TTC549 (cell line): Measurements from ENCODE around the gene SLC8A1.

Experiments
- FAIRE-seq: peaks from 2 replicates; lab custom pipeline; 2012; peaks lifted over from hg19 to GRCh38; lab: Jason Lieb, UNC

Gene SLC8A1

DNA sequence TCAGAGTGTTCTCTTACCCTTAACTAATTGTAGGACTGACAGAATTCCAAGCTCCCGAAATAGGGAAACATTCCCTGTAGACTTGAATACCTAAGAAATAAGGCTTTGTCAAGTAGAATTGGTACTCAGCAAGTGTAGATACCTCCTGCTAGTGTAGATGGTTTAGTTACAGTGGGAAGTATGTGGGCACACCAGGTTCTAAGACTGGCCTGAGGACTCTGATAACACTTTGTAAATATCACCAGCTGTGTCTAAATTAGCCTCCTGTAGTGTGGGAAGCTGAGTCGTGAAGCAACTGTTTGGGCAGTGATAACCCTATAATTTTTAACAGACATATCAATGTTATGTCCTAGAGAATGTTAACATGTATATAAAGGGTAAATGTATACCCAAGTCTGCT, 304.5 kb downstream of the SLC8A1 start:
- no peak for FAIRE-seq

DNA sequence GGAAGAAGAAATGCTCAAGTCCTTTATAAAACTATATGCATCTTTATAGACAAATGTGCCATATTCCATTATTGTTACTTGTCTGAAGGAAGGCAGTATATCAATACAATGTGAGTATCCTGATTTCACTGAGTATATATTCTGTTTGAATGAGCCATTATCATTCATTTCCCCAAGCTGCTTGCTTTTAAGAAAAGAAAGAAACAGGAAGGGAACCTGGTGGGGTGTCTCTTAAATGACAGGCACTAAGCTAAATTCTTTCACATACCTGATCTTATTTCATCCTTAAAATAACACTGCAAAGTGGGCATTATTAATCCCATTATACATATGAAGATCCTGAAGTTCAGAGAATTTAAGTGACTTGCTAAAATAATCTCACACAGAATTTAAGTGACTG, 307.9 kb downstream of the SLC8A1 start:
- FAIRE-seq: no peak

DNA sequence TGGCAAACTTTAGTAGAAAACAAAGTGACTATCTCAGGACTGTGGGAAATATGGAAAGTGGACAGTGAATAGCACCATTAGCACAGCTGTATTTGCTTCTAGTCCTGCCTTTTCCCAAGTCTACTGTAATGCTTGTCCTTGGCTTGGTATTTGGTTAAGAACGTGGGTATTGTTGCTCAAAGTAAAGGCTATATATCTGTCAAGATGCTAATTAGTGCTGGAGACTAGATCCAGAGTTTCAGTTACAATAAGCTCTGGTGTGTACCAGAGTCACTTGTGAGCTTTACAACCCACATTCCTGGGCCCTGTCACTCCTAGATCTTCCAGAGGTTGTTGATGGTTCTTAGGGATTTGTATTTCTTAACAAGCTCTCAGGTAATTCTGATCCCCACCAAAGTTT, 313.6 kb downstream of the SLC8A1 start:
- FAIRE-seq: no peak

DNA sequence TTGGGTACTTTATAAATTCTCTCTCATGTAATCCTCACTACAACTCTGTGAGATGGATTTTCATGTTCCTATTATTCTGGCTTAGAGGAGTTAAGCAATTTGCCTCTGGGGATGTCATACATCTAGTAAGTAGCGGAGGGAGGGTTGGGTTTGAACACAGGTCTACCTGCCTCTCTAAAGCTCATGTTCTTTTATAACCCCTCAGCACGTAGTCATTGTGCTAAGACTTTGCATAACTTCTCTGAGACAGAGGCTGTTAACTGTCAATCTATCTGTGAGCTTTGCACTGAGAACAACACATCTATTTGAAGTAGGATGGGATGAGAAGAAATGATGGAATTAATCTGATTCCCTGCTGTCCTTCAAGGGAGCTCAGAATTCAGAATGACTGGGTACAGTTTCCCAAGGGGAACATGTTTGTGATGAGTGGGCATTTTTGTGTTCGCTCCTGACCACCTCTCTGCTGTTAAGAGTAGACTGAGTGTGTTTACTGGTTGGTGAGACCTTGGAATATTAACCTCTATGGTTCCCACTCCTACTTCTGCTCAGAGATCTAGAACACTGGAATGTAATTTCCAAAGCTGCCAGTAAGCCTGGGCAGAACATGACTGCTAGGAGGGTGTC, 320.7 kb downstream of the SLC8A1 start:
- FAIRE-seq: no peak

DNA sequence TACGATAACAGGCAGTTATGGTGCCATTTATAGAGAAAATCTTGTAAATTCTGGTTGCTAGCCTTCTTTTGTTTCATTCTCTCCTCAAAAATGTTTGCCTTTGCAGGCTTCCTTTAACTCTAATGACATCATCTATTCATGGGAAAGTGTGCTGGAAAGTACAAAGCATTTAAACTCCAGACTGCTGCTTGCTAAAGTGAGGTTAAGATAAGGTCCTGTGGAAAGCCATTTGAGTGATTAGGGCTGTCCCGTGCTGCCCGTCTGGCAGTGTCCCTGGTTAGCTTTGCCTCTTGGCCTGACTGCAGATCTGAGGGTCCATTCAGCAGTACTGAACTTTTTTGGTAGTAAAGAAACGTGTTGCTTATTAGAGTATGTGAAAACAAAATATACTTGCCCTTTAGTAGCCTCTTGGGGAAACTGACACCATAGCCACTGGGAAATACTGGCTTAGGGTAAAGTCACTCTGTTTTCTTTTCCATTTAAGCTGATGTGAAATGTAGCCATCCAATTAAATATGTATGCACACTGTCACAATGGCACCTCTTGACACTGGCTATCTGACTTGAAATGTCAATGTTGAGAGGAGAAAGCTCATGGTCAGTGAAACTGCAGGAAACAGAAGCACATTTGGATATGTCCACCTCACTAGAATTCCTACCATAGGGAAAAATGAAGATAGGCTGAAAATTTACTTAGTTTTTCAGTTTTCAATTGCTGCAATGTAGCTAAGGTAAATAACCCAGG, 321.5 kb downstream of the SLC8A1 start:
- no peak for FAIRE-seq

DNA sequence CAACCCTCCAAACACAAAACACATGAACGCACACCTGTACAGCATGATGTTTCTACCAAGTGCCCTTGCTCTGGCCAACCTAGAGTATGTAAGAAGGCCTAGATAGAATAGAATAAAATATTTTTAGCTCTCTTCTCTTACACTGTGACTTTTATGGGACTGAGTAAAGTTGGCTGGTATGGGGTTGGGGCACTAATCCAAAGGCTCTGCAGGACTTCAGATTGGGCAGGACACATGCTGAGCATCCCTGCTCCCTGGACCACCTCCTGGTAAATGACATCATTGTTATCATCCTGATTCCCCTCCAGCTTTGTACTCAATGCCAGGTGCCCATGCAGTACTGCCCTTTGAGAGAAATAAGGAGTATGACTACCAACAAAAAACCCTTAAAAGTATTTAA, 322.2 kb downstream of the SLC8A1 start:
- FAIRE-seq: no peak

DNA sequence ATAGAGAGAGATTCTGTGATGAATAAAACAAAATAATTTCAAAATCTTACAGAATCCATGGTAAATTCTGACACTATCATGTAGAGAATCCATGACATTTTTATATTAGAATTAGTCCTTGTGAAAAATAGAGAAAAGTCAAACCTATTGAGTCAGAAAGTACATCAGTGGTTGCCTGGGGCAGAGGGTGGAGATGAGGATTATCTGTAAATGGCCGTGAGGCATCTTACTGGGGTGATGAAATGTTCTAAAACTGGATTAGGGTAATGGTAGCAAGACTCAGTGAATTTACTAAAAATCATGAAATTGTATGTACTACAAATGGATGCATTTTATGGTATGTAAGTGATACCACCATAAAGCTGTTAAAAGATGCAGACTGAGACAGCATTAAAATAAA, 323.1 kb downstream of the SLC8A1 start:
- FAIRE-seq: no peak

DNA sequence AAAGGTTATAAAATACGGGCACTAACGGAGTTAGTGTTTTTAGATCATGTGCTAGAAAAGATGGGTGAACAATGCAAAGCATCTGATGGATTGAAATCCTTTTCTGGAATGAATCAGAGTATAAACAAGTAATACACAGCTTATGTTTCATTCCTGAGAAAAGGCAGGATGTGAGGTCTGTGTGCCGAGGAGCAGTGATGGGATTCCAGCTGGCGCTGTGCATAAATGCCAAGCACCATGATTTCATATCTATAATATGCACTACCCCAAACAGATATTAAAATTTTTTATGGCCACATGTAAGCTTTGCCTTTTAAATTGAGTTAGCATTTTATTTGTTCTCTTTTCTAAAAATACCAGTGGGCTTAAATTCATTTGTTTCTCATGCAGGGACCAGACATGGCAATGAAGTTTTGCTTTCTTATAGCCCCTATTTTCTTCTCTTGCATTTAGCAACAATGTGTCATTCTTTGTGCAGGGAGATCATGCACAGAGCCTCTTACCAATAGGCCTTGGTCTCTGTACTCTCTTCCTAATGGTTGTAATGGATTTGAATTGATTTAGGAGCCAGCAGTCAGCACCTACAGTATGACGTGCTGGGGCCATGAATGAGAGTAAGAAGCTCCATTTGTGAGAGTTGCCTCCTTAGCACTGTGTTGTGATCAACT, 323.9 kb downstream of the SLC8A1 start:
- FAIRE-seq: no peak

DNA sequence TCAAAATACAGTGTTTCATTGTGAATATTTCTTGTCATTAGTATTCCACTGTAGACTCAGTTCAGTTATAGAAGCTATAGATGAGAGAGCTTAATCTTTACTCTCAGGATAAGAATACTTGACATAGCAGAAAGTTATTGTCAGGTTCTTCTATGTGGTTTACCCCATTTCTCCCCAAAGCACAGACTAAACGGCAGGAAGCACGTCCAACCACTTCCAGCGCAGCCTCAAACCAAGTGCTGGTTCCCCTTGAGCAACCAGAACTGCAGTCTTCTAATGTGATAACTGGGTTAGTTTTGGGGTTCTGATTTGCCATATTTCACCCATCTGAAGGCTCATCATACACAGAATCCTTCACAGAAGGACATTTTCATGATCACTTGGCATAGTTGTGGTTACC, 324.7 kb downstream of the SLC8A1 start:
- no peak for FAIRE-seq

DNA sequence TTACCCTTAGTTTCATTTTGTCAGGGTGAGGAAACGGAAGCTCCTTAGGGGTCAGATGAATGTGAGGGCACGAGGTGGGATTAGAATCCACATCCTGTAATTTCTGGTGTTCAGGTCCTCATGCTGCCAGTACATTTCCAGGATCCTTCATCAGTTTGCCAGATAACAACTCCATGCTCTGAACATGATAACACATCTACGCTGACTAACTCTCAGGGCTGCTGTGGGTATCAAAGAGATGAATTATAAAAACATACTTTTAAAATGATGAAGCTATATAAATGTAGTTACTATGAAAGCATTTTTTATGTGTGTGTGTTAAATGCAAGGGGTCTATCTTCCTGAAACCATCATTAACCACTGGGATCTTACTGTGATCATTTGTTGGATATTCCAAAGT, 325.9 kb downstream of the SLC8A1 start:
- FAIRE-seq: no peak

DNA sequence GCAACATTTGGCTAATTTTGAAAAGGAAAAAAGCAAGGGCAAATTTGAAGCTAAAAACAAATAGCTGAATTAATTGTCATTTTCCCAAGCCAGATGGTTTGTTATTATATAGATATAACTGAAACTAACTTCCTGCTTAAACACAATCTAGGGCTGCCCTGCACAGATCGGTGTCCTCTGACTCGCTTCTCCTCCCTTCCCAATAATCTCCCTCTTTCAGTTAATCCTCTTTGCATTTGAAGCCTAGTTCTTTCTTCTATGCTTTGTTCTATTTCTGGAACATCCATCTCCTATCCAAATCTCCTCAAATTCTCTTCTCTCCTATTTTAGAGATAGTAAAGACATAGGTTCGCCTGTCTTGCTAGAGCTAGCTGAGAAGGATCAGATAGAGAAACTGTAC, 328.1 kb downstream of the SLC8A1 start:
- FAIRE-seq: no peak

DNA sequence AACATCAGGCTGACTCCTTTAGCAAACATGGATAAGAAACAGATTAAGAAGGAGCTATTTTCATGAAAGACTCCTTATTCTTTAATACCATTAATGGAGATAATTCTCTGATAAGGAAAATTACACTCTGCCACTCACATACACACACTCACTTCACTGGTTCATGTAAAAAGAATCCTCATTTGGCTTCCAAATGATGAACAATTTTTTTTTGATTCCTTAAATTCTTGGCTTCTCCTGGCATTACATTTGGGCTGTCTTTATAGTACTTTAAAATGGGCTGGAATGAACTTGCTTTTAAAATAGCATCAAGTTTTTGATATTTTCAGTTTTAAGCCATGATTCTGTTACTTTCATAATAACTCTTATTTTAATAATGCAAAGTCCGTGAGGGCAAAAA, 328.6 kb downstream of the SLC8A1 start:
- no peak for FAIRE-seq

DNA sequence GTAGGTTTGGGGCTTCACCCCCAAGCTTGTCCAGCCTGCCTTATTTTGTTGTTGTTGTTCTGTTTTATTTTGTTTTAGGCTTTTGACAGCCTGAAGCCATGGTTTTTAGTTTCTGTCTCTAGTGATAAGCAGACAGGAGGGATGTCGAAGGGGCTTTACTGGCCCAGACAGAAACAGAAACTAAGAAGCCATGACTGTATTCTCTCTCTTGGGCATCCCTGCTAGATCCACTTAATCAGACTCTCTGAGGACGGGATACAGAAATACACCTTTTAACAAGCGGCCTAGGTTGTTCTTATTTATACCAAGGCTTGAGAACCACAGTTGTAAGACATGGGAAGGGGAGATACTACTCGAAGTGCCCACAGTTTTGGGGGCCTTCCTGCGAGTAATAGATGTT, 330.9 kb downstream of the SLC8A1 start:
- no peak for FAIRE-seq

DNA sequence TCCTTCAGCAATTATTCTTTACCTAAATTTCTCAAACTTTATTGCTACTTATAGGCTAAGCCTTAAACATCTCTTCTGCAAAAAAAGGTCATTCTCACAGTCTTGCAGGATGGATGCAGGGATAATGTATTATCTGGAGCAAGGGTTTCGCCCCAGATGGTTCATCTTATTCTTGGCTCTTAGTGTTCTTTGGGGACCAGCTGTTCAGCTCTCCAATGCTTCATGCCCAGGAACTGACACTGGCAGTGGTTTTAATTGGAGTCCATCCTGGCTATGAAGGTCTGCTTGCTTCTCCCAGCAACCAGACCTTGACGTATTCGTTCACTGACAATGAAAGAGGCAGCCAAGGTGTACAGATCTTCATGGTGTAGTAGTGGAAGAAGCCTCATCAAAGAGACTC, 331.9 kb downstream of the SLC8A1 start:
- FAIRE-seq: no peak

DNA sequence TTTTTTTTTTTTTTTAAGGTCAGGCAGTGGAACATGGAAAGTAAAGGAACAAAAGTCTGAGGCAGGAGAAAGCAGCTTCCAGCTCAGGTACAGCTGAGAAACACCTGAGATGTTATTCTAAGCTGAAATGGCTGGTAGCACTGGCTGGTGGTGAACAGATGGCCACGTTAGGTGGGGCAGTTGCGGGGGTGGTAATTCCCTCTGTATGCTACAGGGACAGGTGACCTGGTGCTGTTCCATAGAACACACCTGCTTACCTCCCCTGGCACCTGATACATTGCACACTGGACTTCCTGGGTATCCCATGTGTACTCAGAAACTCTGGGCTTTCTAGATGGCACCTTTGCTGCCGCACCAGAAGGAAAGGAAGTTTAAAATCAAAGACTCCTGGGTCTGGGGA, 333.3 kb downstream of the SLC8A1 start:
- no peak for FAIRE-seq

DNA sequence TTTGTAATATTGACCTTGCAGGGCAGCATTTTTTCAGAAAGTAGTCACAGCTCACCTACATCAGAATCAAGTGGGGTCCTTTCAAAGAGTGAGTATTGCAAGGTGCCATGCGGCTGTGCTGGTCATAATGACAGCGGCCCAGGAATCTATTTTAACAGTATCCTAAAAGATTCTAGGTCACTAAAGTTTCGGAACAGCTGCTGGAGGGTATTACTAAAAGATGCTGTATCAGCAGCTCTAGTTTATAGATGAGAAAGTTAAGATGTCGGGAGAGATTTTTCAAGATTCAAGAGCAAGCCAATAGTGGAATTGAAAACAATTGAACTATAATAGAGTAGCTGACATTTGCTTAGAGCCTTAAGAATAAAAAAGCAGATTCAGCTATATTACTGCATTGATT, 336.0 kb downstream of the SLC8A1 start:
- FAIRE-seq: no peak

DNA sequence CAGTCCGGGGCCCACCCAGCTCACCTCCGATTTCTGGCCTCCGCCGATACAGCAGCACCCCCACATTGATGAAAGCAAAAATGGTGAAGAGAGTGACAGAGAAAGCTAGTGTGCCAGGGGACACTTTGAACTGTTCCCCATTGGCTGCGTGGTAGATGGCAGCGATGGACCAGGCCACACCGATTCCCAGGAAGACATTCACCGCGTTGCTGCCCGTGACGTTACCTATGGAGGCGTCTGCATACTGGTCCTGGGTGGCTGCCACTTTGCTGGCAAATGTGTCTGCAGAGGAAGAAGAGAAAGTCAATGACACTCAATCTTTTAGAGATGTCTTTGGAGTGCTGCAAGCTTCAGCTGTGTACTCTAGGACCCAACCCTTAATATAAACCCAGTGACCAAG, 336.5 kb downstream of the SLC8A1 start:
- FAIRE-seq: no peak

DNA sequence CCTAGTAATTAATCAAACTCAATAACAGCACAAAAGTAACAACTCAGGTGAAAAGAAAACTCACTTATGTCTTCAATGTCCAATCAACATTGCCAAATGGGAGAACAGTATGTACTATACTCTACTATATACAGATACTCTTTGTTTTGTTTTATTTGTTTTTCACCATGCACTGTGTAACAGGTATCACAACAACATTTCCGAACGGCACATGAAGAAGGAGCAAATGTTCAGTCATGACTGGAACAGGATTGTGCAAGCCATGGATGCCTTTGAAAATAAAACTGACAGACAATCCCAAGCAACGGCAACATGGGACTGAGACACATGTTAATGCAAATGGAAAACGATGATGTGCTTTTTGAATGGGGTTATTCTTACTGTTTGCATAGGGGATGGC, 337.9 kb downstream of the SLC8A1 start:
- FAIRE-seq: no peak

DNA sequence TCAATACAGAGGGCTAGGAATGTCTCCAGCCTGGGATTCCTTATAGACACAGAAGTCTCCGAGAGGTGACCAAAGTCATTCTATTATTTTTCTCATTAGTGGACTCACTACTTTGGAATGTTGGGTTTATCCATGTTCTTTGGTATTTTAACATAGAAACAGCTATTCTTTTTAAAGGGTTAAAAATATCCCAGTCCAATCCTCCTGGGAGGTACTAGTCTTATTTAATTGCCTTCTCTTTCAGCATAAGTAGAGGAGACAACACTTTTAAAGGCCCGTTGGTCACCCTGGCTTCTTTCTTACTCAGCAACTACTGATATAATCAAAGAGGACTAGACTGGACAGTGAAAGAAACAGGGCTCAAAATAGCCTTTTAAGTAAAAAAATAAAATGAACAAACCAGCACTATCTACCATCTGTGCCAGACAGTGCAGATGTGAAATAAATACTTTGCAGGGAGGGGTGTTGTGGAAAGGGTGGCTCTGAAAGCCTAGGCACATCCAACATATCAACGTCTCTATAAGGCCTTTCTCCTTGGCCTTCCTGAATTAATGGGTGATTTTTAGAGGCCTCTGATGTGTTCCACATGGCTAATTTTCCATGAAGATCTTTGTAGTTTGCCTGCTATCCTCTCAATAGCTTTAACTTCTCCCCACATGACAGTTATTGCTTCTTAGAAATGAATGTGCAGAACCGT, 338.5 kb downstream of the SLC8A1 start:
- FAIRE-seq: no peak

DNA sequence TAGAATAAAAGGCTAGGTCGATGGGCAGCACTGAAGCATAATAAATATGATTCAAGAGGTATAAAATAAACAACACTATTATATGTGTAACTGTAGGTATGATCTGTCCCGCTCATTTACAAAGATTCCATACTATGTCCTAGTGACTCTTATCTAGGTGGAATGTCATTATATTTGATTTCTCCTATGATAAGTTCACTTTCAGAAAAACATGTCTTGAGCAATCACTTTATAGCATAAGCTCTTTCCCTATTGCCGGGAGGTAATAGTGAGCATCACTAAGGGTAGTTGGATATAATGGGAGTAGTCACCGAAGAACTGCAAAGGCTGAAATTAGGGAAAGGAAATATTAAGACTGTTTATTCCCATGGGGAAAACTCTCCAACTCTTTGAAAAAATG, 342.5 kb downstream of the SLC8A1 start:
- FAIRE-seq: no peak

DNA sequence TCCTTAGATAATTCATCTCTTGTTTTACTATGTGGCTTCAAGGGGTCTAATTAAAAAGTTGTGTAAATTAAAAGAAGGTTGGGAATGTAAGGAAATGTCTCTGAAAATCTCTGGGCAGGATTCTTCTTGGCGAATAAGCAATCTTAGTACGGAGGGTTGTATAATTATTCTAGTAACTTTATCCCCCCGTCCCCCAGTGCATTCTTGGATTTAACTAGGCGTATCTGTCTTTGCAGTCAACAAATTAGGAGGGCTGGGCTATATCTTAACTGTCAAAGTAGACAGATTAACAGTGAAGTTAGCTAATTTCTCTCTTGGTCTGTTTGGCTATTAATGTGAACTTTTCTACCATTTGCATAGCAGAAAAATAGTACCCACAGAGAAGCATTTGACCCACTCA, 343.0 kb downstream of the SLC8A1 start:
- FAIRE-seq: no peak

DNA sequence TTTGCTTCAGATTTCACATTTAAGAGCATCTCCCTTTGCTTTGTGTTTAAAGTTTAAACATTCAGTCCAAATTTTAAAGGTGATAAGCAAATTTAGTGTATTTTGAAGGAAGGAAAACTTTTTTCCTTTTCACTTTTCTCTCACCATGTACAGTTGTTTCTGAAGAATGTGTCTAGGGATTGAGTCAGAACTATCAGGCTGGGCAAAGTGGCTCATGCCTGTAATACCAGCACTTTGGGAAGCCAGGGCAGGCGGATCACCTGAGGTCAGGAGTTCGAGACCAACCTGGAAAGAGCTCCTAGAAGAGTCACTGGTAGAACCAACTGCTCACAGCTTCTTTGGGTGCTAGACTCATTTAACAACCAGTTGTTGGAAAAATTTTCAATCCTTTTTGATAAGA, 345.8 kb downstream of the SLC8A1 start:
- no peak for FAIRE-seq

DNA sequence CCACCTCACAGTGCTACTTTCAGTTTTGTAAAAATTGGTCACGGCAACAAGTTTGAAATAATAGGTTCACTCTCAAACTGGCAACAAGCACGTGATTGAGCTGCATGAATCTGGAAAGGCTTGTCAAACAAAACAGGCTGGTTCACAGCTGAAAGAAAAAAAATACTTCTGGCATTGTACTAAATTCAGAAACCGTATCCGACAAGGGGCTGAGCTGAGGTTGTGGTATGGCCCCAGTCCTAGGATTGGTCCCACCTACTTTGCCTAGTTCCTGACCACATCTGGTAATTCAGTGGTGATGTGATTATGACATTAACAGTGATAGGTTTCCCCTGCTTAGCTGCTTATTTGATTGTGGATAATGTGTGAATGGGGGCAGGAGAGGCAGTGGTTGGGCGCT, 346.3 kb downstream of the SLC8A1 start:
- no peak for FAIRE-seq
